RCC 7860 (cell line): ENCODE results near the gene KRTAP1-3.
"Not testable (repeated sequence)": the region's sequence is repeated elsewhere in the genome, so short reads cannot be mapped to it uniquely, and the experiment has no call there.

ENCODE experiments used
- DNase-seq: peaks from one replicate; pipeline ENCODE4 v3.0.0-alpha.2; 2015; ENCODE audit warnings: low spot score
- FAIRE-seq: peaks from 2 replicates; lab custom pipeline; 2012; peaks lifted over from hg19 to GRCh38; lab: Jason Lieb, UNC

Gene KRTAP1-3

DNA sequence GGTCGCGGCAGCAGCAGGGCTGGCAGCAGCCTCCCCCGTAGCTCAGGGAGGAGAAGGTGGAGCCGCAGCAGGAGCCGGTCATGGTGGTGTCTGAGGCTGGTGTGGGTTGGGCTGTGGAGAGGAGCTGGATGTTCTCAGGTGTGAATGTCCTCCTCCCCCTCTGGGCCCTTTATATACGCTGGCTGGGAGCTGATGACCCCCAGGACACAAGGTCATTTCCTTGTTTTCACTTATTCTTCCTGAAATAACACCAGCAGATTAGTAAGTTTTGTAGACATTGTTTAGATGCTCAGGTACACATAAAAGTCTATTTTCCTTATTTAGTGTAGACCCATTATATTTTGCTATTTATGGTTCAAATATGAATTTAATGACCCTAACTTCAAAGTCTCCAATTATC is 20.5 kb upstream of the KRTAP1-3 start, which contains the start of gene KRTAP2-2:
Gene KRTAP2-2, minus strand, starts transcription at position 101 of the 400 bp plus-strand sequence. Its CDS starts 19 bp downstream, at position 82.
- not testable (repeated sequence) for FAIRE-seq, DNase-seq

DNA sequence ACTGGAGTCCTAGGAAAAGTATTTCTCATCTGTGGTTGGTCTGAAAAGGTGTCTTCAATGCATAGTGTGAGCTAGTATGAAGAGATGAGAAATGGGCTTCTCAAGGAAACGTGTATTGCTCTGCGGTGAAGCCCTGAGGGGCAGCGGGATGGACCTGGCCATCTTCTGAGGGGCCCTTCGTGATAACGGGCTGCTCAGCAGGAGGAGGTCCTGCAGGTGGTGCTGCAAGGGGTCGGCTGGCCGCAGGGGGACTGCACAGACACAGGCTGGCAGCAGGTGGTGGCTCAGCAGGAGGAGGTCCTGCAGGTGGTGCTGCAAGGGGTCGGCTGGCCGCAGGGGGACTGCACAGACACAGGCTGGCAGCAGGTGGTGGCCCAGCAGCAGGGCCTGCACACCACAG is 19.9 kb upstream of the KRTAP1-3 start:
- DNase-seq, FAIRE-seq: not testable (repeated sequence)

DNA sequence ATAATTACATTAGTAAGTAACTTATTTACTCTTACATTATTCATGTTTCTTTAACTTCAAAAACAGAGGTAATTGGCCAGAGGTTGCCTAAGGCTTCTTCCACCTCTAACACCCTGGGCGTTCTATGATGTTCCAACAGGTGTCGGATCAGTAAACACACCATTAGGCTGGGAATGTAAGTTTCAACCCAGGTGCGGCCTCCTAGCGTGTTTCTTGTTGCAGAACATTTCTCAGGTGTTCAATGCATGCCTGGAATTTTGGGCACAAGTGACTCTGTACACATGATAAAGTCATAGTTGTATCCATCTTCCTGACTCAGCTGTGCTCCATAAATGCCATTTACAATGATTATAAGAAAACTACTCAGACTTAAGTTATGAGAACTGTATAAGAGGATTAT is 19.4 kb upstream of the KRTAP1-3 start:
- no peak for FAIRE-seq
- DNase-seq, result no peak

DNA sequence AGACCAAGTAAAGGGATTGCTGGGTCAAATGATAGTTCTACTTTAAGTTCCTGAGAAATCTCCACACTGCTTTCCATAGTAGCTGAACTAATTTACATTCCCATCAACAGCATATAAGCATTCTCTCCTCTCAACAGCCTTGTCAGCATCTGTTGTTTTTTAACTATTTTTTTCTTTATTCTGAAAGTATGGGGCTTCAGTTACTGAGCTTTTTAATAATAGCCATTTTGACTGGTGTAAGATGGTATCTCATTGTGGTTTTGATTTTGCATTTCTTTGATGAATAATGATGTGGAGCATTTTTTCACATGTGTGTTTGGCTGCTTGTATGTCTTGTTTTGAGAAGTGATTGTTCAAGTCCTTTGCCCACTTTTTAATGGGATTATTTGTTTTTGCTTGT is 17.9 kb upstream of the KRTAP1-3 start:
- DNase-seq (no peak), FAIRE-seq (no peak)

DNA sequence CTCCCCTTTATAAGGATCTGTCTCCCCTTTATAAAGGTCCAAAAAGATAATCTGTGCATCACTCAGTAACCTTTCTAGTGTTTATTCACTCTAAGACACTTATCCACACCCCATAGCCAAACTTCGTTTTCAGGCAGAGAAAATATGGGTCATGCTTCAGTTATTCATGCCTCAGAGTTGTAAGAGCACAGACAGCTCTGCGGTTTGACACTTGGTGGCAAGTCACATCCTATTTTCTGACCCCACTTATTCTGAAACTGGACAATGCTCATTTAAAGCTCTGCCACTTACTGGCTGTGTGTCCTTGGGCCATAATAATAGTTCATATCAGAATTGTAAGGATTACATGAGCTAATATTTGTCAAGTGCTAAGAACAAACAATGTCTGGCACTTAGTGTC is 14.4 kb upstream of the KRTAP1-3 start:
- peak; percentile 95 for FAIRE-seq
- peak; percentile 84 for DNase-seq

DNA sequence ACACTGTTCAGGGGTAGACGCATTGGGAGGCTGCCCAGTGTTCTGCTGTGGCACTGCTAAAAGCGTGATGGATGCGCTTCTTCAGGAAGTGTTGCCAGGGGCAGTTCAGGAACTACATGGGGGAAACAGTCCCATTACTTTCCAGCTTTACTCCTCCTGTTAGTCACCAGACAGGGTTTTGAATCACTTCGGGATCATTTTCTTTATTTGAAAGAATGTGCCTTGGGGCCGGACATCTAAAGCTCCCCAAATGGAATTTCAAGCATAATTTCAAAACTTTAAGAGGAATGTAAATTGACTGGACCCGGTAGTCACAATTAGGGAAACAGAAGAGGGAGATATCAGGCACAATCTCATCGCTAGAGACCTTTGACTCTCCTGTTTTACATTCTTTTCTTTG is 13.8 kb upstream of the KRTAP1-3 start:
- FAIRE-seq (no peak), DNase-seq (peak; percentile 45)

DNA sequence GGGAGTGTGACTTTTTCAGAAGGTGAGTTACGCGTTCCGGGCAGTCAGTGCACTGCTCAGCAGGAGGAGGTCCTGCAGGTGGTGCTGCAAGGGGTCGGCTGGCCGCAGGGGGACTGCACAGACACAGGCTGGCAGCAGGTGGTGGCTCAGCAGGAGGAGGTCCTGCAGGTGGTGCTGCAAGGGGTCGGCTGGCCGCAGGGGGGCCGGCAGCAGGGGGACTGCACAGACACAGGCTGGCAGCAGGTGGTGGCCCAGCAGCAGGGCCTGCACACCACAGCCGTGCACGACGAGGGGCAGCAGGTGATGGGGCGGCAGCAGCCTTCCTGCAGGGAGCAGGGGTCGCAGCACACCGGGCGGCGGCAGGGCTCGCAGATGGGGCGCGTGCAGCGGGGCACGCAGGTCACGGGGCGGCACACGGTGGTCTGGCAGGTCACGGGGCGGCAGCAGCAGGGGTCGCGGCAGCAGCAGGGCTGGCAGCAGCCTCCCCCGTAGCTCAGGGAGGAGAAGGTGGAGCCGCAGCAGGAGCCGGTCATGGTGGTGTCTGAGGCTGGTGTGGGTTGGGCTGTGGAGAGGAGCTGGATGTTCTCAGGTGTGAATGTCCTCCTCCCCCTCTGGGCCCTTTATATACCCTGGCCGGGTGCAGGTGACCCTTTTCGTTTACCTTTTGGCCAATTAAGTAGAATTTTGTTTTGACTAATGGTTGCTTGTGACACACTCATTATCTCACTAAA is 12.2 kb upstream of the KRTAP1-3 start, which contains the start of gene KRTAP2-1:
Gene KRTAP2-1, minus strand, starts transcription at position 582 of the 731 bp plus-strand sequence. Its CDS starts 49 bp downstream, at position 533.
- not testable (repeated sequence) for DNase-seq, FAIRE-seq

DNA sequence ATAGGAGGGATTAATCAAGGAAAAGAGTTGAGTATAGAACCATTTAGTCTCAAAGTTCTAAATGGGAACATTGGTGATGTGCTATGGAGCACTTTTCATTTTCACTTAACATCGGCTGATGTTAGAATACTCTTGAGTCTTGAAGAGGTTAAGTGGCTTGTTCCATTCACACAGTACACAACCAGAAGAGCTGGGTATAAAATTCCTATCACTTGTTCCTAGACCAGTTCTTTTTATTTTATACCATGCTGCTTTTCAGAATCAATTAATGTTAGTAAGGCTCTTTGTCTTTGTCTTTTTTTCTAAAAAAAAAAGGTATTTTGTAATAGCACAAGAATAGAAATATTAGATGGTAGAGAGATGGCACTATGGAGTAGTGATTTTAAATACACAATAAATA is 8.3 kb upstream of the KRTAP1-3 start:
- DNase-seq (no peak), FAIRE-seq (no peak)

DNA sequence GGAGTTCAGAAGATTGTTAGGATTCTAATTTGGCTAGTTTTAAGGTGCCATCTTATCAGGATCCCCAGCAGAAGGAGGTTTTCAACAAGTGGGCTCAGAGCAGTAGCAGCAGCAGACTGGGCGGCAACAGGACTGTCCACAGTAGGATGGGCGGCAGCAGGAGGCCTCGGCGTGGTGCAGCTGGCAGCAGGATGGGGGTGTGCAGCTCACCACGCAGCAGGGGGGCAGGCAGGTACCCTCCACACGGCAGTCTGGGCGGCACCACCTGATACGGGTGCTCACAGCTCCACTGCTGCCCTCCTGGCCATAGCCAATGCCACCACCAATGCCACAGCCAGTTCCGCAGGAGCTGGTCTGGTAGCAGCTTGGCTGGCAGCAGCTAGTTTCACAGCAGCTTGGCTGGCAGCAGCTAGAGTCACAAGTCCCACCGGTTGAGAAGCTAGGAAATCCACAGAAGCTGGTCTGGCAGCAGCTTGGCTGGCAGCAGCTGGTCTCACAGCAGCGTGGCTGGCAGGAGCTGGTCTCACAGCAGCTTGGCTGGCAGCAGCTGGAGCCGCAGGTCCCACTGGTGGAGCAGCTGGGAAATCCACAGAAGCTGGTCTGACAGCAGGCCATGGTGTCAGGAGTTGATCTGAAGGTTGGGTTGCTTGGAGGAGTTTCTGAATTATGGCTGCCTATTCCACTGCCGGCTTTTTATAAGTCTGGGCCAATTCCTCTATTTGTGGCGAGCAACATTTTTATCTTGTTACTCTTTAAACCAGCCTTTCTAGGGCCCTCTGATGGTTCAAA is 6.3 kb upstream of the KRTAP1-3 start, which contains the start of gene KRTAP1-1:
Gene KRTAP1-1, minus strand, starts transcription at position 668 of the 789 bp plus-strand sequence. Its CDS starts 53 bp downstream, at position 615.
- DNase-seq, FAIRE-seq: not testable (repeated sequence)

DNA sequence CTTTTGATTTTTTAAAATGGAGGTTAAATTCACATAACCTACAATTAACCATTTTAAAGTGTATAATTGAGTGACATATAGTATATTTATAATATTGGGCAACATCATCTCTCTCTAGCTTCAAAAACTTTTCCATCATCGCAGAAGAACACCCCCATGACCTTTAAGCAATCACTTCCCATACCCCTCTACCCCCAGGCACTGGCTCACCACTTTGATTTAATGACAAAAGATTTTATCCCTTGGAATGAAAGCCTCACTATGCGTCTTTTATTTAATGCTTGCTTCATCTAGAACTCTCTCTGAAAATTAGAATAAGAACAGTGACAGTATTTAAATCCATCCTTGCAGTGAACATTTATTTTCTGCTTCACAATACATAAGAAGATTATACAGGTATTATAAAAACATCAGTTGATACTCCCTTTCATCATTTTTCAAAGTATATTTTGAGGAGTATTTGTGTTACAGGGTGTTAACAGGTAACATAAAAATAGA is 3.2 kb upstream of the KRTAP1-3 start:
- no peak for DNase-seq
- no peak for FAIRE-seq

DNA sequence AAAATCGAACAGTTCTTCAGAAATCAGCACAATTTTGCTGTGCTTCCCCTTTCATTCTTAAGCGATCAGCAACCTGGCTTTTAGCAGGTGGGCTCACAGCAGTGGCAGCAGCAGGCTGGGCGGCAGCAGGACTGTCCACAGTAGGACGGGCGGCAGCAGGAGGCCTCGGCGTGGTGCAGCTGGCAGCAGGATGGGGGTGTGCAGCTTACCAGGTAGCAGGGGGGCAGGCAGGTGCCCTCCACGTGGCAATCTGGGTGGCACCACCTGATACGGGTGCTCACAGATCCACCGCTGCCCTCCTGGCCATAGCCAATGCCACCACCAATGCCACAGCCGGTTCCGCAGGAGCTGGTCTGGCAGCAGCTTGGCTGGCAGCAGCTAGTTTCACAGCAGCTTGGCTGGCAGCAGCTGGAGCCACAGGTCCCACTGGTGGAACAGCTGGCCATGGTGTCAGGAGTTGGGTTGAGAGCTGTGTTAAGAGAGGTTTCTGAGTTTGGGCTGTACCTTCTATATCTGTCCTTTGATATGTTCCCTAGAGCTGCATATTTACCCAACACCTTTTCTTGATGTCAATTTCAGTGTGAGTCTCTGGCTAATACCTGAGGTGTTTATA is 4.9 kb downstream of the KRTAP1-3 start, which contains the start of gene KRTAP1-4:
Gene KRTAP1-4, minus strand, starts transcription at position 563 of the 613 bp plus-strand sequence. Its CDS starts 117 bp downstream, at position 446.
- DNase-seq (no peak), FAIRE-seq (no peak)

DNA sequence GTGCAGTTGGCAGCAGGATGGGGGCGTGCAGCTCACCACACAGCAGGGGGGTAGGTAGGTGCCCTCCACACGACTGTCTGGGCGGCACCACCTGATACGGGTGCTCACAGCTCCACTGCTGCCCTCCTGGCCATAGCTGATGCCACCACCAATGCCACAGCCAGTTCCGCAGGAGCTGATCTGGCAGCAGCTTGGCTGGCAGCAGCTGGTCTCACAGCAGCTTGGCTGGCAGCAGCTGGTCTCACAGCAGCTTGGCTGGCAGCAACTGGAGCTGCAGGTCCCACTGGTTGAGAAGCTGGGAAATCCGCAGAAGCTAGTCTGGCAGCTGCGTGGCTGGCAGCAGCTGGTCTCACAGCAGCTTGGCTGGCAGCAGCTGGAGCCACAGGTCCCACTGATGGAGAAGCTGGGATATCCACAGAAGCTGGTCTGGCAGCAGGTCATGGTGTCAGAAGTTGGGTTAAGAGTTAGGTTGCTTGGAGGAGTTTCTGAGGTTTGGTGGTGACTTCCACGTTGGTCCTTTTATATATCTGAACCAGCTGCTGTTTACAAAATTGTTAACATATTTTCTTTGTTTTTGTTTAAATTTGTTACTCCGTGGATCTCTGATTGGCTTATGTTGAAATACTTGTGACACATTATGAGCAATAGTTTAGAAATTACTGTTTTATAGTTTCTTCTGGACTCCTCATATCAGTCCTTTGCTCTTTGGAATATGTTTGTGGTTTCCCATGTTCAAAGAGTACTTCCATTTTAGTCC is 7.8 kb downstream of the KRTAP1-3 start, which contains the start of gene KRTAP1-5:
Gene KRTAP1-5, minus strand, starts transcription at position 494 of the 757 bp plus-strand sequence. Its CDS starts 53 bp downstream, at position 441.
- no peak for DNase-seq

DNA sequence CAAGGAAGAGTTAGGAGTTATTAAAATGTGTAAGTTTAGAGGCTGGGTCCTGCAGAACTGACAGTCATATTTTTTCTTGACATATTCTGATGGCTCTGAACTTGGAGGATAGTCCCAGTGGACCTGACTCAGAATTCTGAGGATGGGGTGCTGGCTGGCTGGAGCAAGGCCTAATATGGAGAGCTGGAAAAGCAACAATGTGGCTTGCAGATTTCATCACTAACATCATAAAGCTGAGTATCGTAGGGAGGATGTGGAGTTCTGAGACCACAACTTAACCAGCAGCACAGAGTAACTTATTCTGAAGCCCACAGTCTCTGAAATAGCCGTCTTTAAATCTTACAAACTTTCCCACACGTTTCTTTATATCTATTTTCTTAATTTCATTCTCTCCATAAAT is 10.0 kb downstream of the KRTAP1-3 start:
- DNase-seq, result no peak
- FAIRE-seq, result no peak

More for the DNA sequence above, 7.8 kb downstream of the KRTAP1-3 start, which contains the start of gene KRTAP1-5:
- no peak for FAIRE-seq

DNA sequence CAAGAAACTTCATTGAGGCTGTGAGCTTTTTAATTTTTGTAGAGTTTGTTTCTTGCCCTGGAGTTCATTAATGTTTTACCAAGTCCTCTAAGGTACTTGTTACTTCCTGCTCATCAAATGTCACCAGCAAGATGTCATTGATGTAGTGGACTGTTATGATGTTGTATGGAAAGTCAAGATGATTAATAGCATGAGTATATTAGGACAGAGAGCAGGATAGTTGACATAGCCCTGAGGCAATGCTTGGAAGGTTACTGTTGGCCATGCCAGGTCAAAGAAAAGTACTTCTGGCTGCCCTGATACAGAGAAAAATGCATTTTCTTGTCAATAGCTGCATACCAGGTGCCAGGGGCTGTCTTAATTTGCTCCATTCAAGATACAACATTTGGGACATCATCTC is 14.3 kb downstream of the KRTAP1-3 start:
- FAIRE-seq (no peak), DNase-seq (no peak)

DNA sequence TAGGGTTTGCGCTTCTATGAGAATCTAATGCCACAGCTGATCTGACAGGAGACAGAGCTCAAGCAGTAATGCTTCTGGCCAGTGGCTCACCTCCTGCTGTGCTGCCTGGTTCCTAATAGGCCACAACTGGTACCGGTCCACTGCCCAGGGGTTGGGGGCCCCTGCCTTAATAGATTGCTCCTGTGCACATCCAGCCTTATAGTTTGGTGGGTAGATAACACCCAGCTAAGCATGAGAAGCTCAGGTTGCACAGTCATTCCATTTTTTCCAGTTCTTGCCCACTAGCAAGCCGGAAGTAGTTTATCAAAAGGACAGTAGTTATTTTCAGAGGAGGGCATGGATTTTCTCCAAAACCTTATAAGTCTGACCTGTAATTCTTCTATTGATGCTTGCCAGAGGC is 15.3 kb downstream of the KRTAP1-3 start:
- no peak for DNase-seq
- no peak for FAIRE-seq

DNA sequence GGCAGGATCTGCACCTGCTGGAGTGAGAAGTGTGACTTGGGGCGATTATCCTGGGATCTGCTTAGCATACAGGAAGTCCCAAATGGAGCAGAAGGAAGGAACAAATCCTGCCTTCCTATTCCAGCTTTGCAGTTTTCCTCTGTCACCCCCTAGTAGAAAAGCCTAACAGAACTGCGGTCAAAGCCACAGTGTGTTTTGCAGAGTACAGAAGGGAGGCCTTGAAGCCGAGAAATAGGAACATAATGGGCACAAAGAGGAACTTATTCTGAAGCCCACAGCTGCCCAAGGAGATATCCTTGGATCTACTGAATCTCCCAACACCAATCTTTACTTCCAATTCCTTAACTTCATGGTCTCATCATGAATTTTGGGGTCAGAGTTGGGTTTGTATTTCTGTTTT is 16.1 kb downstream of the KRTAP1-3 start:
- no peak for DNase-seq
- no peak for FAIRE-seq

DNA sequence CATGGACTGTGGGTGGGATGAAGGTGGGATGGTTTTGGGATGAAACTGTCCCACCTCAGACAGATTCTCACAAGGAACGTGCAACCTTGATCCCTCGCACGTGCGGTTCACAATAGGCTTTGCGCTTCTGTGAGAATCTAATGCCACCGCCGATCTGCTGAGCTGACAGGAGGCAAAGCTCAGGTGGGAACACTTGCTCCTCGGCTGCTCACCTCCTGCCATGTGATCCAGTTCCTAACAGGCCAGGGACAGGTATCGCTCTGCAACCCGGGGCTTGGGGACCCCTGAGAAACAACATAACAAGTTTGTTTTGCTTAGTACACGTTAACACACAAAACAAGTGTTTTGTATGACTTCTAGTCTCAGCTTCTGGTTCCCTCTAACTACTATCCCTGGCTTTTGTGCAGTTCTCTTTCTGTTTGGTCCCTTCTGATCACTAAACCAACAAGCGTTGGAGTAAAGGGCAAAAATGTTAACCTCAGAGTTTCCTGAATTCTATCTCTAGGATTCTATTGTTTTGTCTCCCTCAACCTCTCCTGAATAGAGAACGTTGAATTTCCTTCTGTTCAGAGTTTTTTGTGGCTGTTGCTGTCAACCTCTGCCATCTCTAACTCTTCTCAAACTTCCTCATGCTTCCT is 18.0 kb downstream of the KRTAP1-3 start:
- DNase-seq, result no peak
- FAIRE-seq, result no peak

DNA sequence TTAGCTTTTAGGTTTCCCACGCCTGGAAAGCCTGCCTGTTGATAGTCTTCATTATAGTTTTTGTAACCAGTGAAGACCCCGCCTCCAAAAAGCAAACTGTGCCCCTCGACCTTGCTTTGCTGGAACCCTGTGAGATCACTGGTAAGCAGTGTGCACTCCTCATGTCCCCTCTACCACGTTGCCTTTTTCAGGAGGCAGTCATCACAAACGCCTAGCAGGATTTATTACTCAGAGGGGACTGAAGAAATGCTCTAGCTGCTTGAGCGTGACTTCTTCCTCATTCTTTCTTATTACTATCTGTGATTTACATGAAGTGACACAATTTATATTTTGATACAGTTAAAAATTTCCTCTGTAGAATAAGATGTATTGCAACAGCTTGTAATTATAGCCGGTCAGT is 19.2 kb downstream of the KRTAP1-3 start:
- no peak for DNase-seq

DNA sequence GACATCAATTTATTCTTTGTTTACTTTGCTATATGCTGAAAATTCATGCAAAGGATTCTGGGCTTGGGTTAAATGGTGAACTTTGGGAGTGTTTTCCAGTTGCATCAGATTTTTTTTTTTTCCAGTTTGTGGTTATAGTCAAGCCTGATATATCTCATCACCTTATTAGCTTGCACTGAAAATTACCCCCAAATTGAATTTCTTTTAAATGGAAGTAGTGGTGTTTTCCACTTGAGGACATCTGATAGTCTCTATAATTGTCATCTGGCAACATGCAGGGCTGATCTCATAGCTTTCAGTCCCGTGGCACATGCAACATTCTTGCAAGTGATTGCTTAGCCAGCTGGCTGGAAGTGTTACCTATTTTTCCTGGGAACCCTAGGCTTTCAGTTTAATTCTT is 21.1 kb downstream of the KRTAP1-3 start:
- DNase-seq (no peak), FAIRE-seq (no peak)

More for the DNA sequence above, 19.2 kb downstream of the KRTAP1-3 start:
- no peak for FAIRE-seq
